Measurements from ENCODE around the gene SLC2A11. TPM values are rescaled to one million over a fixed set of nuclear protein-coding genes. Genes with fewer than 3 reads are reported as not detected.

The SLC2A11 gene
- total and polyA plus RNA-seq, 10 of the 15 experiments (the other 5 are each of a cell fraction or from before 2014, with no cell fraction given) = 0.98 to 18.3 (median 8.6) TPM

DNA sequence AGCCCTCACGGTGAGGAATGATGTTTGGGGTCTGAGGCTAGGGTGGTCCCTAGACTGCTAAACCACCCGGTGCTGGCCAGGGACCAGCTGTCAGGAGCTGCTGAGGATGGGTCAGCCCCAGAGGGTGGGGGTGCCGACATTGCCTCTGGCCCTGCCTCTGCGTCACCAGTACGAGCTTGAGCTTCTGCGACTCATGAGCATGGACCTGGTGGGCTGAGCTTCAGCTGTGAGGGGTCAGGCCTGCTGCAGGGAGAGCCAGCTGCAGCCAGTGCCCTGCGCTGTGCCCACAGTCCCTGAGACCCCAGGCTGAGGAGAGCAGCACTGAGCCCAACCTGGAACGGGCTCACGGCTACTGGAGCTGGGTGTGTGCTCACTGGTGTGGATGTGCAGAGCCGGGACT lies 25.9 kb upstream of the SLC2A11 start:
- ATAC-seq (no peak), FAIRE-seq (no peak), DNase-seq (ENCODE audit: low read depth, low spot score) (no peak)
- peaks cover 2% of the 10 kb centered on the region for H3K79me2 ChIP-seq (ENCODE audit: control insufficient read depth, insufficient read depth, low read length)
- H3K36me3 ChIP-seq (ENCODE audit: control insufficient read depth in 2 of 2, insufficient read depth in 2 of 2, low read length in 1 of 2) = peaks cover 32 to 56% of the 10 kb centered on the region in 2 experiments
- BruUV-seq (replicated peaks) = no TSS peak
- H3K4me1 ChIP-seq (ENCODE audit: control insufficient read depth, insufficient read depth, low read length) = no peaks in the 10 kb centered on the region; the same call in 1 of the 2 replicates
- no peak overlapping the region for H3K27ac ChIP-seq (ENCODE audit: control insufficient read depth, insufficient read depth)
- H3K27me3 ChIP-seq (replicated peaks in 1 of 2; ENCODE audit: control insufficient read depth in 2 of 2, insufficient read depth in 2 of 2, low read length in 1 of 2) = no peaks in the 10 kb centered on the region
- ChIA-PET POLR2A (interaction anchor here (0.5 kb wide), 1 partner anchor 55 kb away, joined by 3 read pairs; no protein-coding TSS in a partner anchor), SMC1A (ENCODE audit: uncharacterized antibody, unreplicated experiment) (no interaction called here), CTCF (interaction anchor here (0.5 to 1.2 kb wide), 3 partner anchors 20 to 64 kb away, joined by 3 read pairs; partner anchors contain the start of gene CHCHD10), RAD21 (ENCODE audit: unreplicated experiment) (no interaction called here)
- WGBS (ENCODE audit: insufficient coverage, insufficient replicate concordance, low lambda C conversion rate, missing lambda C conversion rate) = 94% methylated on average over 10 of the region's 10 CpGs
- peaks cover 2% of the 10 kb centered on the region; the same call in 1 of the 2 replicates for H4K20me1 ChIP-seq (ENCODE audit: control insufficient read depth, insufficient read depth)
- no peaks in the 10 kb centered on the region for H3K9me3 ChIP-seq (replicated peaks; ENCODE audit: control insufficient read depth, insufficient read depth, low read length)
- intact Hi-C loops (cut with micrococcal nuclease; ENCODE audit: unreplicated experiment) = no loop called here
- no peak overlapping the region for H3K4me3 ChIP-seq
- no peak overlapping the region for H3K9ac ChIP-seq (ENCODE audit: control insufficient read depth, insufficient read depth, low read length)
- in situ Hi-C loops (cut with MboI) = no loop called here
- no peak overlapping the region for H2AFZ ChIP-seq (ENCODE audit: control insufficient read depth, low read depth, low read length)
- no peak for TF ChIP-seq RB1 (IDR thresholded peaks at IDR 0.05; ENCODE audit: borderline replicate concordance)
- peak; percentile 32 for TF ChIP-seq POLR2A (IDR thresholded peaks at IDR 0.05; ENCODE audit: low read depth, low read length)
- H3K4me2 ChIP-seq (ENCODE audit: control insufficient read depth, insufficient read depth) = no peak overlapping the region

DNA sequence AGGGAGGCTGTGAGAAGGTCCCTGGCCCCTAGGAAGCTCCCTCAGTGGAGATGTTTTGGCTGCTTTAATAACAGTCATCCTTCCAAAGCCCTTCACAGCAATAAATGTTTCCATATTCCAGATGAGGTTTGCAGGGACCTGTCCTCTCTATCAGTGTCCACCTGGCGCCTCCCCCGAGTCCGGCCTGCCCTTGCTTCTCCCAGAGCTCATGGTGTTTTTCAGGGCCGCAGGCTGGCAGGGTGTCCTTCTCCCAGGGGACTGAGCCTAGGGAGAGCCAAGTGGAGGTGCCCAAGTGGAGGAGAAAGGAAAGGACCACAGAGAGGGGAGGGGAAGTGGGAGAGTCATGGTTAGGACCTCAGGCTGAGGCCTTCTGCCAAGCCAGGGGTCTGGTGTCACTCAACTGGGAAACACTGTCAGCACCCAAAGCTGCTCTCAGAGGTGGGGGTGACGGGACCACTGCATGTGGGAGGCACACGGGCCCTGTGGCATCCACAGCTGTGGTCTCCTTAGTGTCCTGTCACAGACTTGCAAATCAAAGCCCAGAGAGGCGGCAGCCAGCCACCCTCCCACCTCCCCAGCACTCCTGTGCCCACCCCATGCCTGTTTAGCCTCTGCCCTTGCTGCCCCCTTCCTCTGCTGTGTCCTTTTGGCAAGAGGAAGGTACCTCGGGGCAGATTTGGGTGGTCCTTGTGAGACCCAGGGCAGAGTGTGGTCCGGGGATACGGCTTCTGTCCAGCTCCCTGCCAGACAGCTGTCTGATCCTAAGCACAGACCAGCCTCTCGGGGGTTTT lies 25.3 kb upstream of the SLC2A11 start:
- no peak overlapping the region for H3K27ac ChIP-seq (ENCODE audit: control insufficient read depth, insufficient read depth)
- no peak overlapping the region for H3K9ac ChIP-seq (ENCODE audit: control insufficient read depth, insufficient read depth, low read length)
- intact Hi-C loops (cut with micrococcal nuclease; ENCODE audit: unreplicated experiment) (no loop called here), in situ Hi-C loops (cut with MboI) (no loop called here)
- peaks cover 6% of the 10 kb centered on the region for H3K4me1 ChIP-seq (ENCODE audit: control insufficient read depth, insufficient read depth, low read length)
- no peaks in the 10 kb centered on the region for H3K9me3 ChIP-seq (replicated peaks; ENCODE audit: control insufficient read depth, insufficient read depth, low read length)
- ChIA-PET POLR2A (interaction anchor here (1.0 kb wide), 1 partner anchor 11 kb away, joined by 3 read pairs; no protein-coding TSS in a partner anchor), CTCF (interaction anchor here (1.1 to 1.2 kb wide), 2 partner anchors 19 to 65 kb away, joined by 3 read pairs; partner anchors contain the start of gene CHCHD10), RAD21 (ENCODE audit: unreplicated experiment) (no interaction called here), SMC1A (ENCODE audit: uncharacterized antibody, unreplicated experiment) (no interaction called here)
- 87% methylated on average over 11 of the region's 11 CpGs for WGBS (ENCODE audit: insufficient coverage, insufficient replicate concordance, low lambda C conversion rate, missing lambda C conversion rate)
- no peak overlapping the region for H3K4me3 ChIP-seq
- FAIRE-seq = no peak
- peaks cover 30 to 53% of the 10 kb centered on the region in 2 experiments for H3K36me3 ChIP-seq (ENCODE audit: control insufficient read depth in 2 of 2, insufficient read depth in 2 of 2, low read length in 1 of 2)
- no peak for ATAC-seq
- peaks cover 2% of the 10 kb centered on the region; the same call in 1 of the 2 replicates for H4K20me1 ChIP-seq (ENCODE audit: control insufficient read depth, insufficient read depth)
- H3K4me2 ChIP-seq (ENCODE audit: control insufficient read depth, insufficient read depth) = no peak overlapping the region
- no peak overlapping the region for H2AFZ ChIP-seq (ENCODE audit: control insufficient read depth, low read depth, low read length)
- H3K79me2 ChIP-seq (ENCODE audit: control insufficient read depth, insufficient read depth, low read length) = peaks cover 2% of the 10 kb centered on the region
- DNase-seq (ENCODE audit: low read depth, low spot score) = no peak
- H3K27me3 ChIP-seq (replicated peaks in 1 of 2; ENCODE audit: control insufficient read depth in 2 of 2, insufficient read depth in 2 of 2, low read length in 1 of 2) = no peaks in the 10 kb centered on the region
- no TSS peak for BruUV-seq (replicated peaks)
- no peak for TF ChIP-seq NRF1 (conservative IDR thresholded peaks at IDR 0.05; ENCODE audit: low read depth, low read length)
- no peak for TF ChIP-seq ETV6 (conservative IDR thresholded peaks at IDR 0.05 in 1 of 2, IDR thresholded peaks at IDR 0.05 in 1 of 2; ENCODE audit: borderline replicate concordance in 1 of 2, low read depth in 1 of 2)
- no peak for TF ChIP-seq LARP7 (IDR thresholded peaks at IDR 0.05)
- TF ChIP-seq CEBPZ (IDR thresholded peaks at IDR 0.05; ENCODE audit: low read depth, low read length) = no peak
- TF ChIP-seq USF1 (IDR thresholded peaks at IDR 0.05; ENCODE audit: borderline replicate concordance, extremely low read length, insufficient read depth, low read depth, low read length) = no peak
- TF ChIP-seq, protein P1, sequence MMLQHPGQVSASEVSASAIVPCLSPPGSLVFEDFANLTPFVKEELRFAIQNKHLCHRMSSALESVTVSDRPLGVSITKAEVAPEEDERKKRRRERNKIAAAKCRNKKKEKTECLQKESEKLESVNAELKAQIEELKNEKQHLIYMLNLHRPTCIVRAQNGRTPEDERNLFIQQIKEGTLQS (IDR thresholded peaks at IDR 0.05; ENCODE audit: borderline replicate concordance, extremely low read depth, low read depth, low read length) = no peak
- TF ChIP-seq ATF2 (IDR thresholded peaks at IDR 0.05; ENCODE audit: low read length) = no peak

Measured in GM12878 (cell line).